Psoas muscle (tissue), 8 donors: ENCODE measurements around the gene DOCK10. TPM values are rescaled to one million over a fixed set of nuclear protein-coding genes. Genes with fewer than 3 reads are reported as not detected.

Source experiments
- ATAC-seq, 4 donors: fragments of 200-7000 bp; cut with Tn5 transposase; one replicate each; pipeline ENCODE4 v1.9.1; 2020; ENCODE audit warnings: moderate library complexity in 3 of 4, mild to moderate bottlenecking in 2 of 4
- DNase-seq, 2 donors: peaks; one replicate each; pipeline ENCODE4 v3.0.0-alpha.2; 2020
- H3K27ac ChIP-seq: fragments of 200-600 bp; one replicate; pipeline ENCODE4 v1.8.0; 2022
- H3K27me3 ChIP-seq, 3 donors: fragments of 200-600 bp in 1 of 3; one replicate each; pipeline versions ENCODE4 v1.6.1 to v1.8.0; 2013 to 2022; ENCODE audit warnings: low read length in 2 of 3, mild to moderate bottlenecking in 2 of 3, moderate library complexity in 1 of 3; ENCODE audit not compliant: insufficient read depth in 3 of 3
- H3K36me3 ChIP-seq, 2 donors: fragments of 200-600 bp in 1 of 2; one replicate each; pipeline versions ENCODE4 v1.6.1 to v1.8.0; 2013 to 2022; ENCODE audit warnings: low read depth in 1 of 2, mild to moderate bottlenecking in 1 of 2, moderate library complexity in 1 of 2; ENCODE audit not compliant: insufficient read depth in 1 of 2
- H3K4me1 ChIP-seq: fragments of 200-600 bp; one replicate; pipeline ENCODE4 v1.8.0; 2022
- H3K4me3 ChIP-seq: fragments of 200-600 bp; one replicate; pipeline ENCODE4 v1.8.0; 2022; ENCODE audit warnings: mild to moderate bottlenecking
- H3K9me3 ChIP-seq: fragments of 200-600 bp; one replicate; pipeline ENCODE4 v1.8.0; 2022
- WGBS, 3 donors: extraction: QIAGEN DNeasy Blood & Tissue Kit; methylation state at CpG; one replicate each; pipeline versions ENCODE4 v1.1.6 to v1.1.7; 2013; 5-methylcytosine and 5-hydroxymethylcytosine counted together
- intact Hi-C, 2 donors: fragments of 100-400 bp; cut with DNase I; formaldehyde crosslinking; loops; one replicate each; pipeline versions ENCODE4 v1.11.0 to v1.14.2; 2022
- polyA plus RNA-seq, 3 donors: library from polyadenylated mRNA; stranded (reverse); fragments of 200-250 nt; gene quantifications; one replicate each; pipeline ENCODE4 v1.2.3, GENCODE V29; 2013
- total RNA-seq, 4 donors: library from RNA; stranded (reverse); fragmentation: NEBNext Ultra II Directional in 2 of 4; extraction: Animal tissue kit (Norgen Biotek cat#: 25700) in 2 of 4; gene quantifications; one replicate each; pipeline versions ENCODE4 v1.2.1 to v1.2.4, GENCODE V29; 2021 to 2023
- TF ChIP-seq, protein P1 (sequence below): fragments of 200-600 bp; IDR thresholded peaks from one replicate; pipeline ENCODE4 v1.8.0; 2022; ENCODE audit warnings: antibody characterized with exemption
- donor health status: healthy with polysubstance abuse.
- donor health status: DM: no; HTN: no; CAD: no; lungs with moderate emphysema.
- donor health status: Bipolar disorder and iron deficiency.
- donor health status: healthy.
- donor health status: DM: yes; HTN: yes; CAD: no.
- donor health status: DM: no; HTN: no; CAD: no.
- donor health status: DM: no; HTN: no; CAD: no.
- donor health status: DM: yes; HTN: yes; CAD: no.

The DOCK10 gene
- total and polyA plus RNA-seq, 7 donors = 0.17 to 4.4 (median 1.0) TPM

DNA sequence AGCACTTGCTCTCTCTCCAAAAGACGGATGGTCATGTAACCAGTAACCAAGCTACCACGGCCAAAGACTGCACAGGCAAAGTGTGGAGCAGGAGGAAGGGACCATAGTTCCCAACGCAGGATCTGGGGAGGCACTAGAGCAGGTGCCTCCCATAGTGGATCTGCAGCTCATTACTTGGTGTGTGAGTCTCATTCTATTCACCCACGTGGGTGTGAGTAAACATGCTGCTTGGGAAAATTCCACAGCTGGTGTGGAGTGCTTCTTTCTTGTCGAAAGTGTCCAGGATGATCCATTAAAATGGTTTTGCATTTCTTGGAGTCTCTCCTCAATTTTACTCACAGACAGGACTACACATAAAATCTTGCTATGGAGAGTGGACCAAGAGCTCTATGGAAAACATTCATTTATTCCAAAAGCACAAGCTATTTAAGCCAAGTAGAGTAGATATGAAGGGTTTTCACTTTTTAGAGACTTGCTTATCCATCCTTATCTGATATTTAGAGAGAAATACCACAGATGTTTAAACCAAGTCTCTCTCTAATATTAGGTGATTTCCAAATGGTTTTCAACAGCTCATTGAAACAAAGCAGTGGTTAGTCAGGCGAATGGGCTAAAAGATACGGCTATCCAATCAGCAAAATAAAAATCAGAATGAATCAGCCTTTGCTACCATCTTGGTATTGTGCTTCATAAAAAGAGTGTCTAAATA is 221.8 kb downstream of the DOCK10 start:
- ATAC-seq = no peak
- no peaks in the 10 kb centered on the region for H3K36me3 ChIP-seq
- intact Hi-C loops = no loop called here

DNA sequence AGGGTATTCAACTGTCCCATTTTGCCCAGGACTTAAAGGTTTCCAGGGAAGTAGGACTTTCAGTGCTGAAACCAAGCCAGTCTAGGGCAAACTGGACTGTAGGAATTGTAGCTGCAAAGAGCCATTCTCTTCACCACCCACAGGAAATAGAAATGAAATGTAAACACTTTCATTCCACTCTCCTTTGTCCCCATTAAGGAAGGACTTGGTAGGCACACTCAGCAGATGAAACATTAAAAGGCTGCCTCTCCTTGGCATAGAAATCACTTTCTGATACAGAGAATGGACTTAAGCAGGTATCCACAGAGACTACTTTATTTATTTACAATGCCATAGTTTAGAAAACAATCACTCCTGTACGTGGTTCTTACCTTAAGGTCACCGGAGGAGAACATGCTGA is 223.2 kb downstream of the DOCK10 start:
- Histone ChIP-seq H3K4me1 (no peaks in the 10 kb centered on the region), H3K4me3 (no peak overlapping the region), H3K9me3 (no peaks in the 10 kb centered on the region), H3K27me3 (no peaks in the 10 kb centered on the region), H3K27ac (no peak overlapping the region), H3K36me3 (no peaks in the 10 kb centered on the region)
- TF ChIP-seq, protein P1, sequence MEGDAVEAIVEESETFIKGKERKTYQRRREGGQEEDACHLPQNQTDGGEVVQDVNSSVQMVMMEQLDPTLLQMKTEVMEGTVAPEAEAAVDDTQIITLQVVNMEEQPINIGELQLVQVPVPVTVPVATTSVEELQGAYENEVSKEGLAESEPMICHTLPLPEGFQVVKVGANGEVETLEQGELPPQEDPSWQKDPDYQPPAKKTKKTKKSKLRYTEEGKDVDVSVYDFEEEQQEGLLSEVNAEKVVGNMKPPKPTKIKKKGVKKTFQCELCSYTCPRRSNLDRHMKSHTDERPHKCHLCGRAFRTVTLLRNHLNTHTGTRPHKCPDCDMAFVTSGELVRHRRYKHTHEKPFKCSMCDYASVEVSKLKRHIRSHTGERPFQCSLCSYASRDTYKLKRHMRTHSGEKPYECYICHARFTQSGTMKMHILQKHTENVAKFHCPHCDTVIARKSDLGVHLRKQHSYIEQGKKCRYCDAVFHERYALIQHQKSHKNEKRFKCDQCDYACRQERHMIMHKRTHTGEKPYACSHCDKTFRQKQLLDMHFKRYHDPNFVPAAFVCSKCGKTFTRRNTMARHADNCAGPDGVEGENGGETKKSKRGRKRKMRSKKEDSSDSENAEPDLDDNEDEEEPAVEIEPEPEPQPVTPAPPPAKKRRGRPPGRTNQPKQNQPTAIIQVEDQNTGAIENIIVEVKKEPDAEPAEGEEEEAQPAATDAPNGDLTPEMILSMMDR = no peak
- ATAC-seq (no peak), DNase-seq (no peak)
- WGBS, 3 donors = 93 to 96% (median 93%) methylated on average over 2 of the region's 2 CpGs
- intact Hi-C loops = no loop called here

More for the DNA sequence above, 221.8 kb downstream of the DOCK10 start:
- H3K4me3 ChIP-seq = no peak overlapping the region
- no peak overlapping the region for H3K27ac ChIP-seq
- TF ChIP-seq, protein P1 = no peak
- 80 to 87% (median 81%) methylated on average over 7 of the region's 7 CpGs for WGBS, 3 donors
- DNase-seq = no peak
- no peaks in the 10 kb centered on the region for H3K4me1 ChIP-seq
- H3K27me3 ChIP-seq = no peaks in the 10 kb centered on the region
- H3K9me3 ChIP-seq = no peaks in the 10 kb centered on the region

DNA sequence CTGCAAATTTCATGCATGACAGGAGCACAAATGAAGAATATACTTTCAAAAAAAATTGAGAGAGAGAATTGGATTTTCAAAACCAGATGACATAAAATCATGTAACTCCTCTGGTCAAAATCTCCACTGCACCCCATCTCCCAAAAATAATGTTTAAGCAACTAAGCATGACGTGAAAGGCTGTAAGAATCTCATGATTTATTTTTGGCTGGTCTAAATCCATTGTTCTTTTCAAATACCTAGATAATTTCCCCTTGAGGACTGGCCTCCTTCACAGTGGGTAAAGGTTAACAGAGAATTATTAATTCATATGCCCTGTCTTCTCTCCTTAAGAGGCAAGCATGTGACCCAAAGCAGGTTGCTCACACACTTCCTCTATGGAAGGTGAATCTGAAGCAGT is 224.6 kb downstream of the DOCK10 start:
- no peaks in the 10 kb centered on the region for H3K9me3 ChIP-seq
- ATAC-seq (no peak), DNase-seq (no peak)
- H3K36me3 ChIP-seq = no peaks in the 10 kb centered on the region
- intact Hi-C loops = no loop called here
- no peak overlapping the region for H3K4me3 ChIP-seq
- H3K27ac ChIP-seq = no peak overlapping the region
- TF ChIP-seq, protein P1 = no peak
- WGBS, 3 donors = 80 to 87% (median 81%) methylated on average over 1 of the region's 1 CpG
- H3K4me1 ChIP-seq = no peaks in the 10 kb centered on the region
- H3K27me3 ChIP-seq = no peaks in the 10 kb centered on the region

DNA sequence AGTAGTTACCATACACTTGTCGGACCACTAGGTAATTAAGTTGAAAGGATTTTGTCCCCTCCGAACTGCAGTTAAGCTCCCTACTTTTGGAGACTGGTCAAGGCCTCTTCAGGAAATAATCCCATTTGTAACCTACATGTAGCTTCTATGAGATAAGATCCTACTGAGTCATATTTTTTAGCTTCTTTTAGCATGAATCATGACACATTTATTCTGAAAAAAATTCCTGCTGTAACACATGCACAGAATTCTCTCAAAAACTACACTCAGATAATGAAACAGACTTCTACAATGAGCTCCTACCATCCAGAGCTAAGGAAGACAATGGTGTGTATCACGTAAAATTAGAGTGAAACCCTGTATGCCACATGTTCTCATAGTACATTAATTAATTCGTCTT is 225.5 kb downstream of the DOCK10 start:
- intact Hi-C loops = no loop called here
- WGBS, 3 donors = 80 to 94% (median 92%) methylated on average over 4 of the region's 4 CpGs
- Histone ChIP-seq H3K4me3 (no peak overlapping the region), H3K36me3 (no peaks in the 10 kb centered on the region), H3K4me1 (no peaks in the 10 kb centered on the region), H3K9me3 (no peaks in the 10 kb centered on the region), H3K27me3 (no peaks in the 10 kb centered on the region), H3K27ac (no peak overlapping the region)
- TF ChIP-seq, protein P1 = no peak
- DNase-seq (no peak), ATAC-seq (no peak)

DNA sequence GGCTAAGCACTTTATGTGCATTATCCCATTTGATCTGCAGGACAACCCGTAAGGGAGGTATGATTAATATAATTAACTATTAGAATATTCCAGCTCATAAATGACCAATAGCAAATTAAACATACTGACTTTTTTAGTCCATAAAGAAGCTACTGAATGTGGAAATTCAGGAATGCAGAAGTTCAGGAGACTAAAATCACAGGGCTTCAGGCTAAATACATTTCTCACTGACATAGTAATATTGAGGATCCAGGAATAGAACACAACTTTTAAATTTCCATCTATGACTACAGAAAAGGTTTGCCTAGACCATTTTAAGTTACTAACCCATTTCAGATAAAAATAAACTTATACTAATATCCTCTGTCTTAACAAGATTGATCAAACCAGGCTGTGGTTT is 228.7 kb downstream of the DOCK10 start:
- TF ChIP-seq, protein P1 = no peak
- H3K4me3 ChIP-seq = no peak overlapping the region
- WGBS, 3 donors = 98 to 100% (median 100%) methylated on average over 1 of the region's 1 CpG
- no peaks in the 10 kb centered on the region for H3K4me1 ChIP-seq
- ATAC-seq (no peak), DNase-seq (no peak)
- H3K27me3 ChIP-seq = no peaks in the 10 kb centered on the region
- intact Hi-C loops = no loop called here
- no peak overlapping the region for H3K27ac ChIP-seq
- H3K9me3 ChIP-seq = no peaks in the 10 kb centered on the region
- no peaks in the 10 kb centered on the region for H3K36me3 ChIP-seq
